HG02852 (cell line): ENCODE measurements around the gene ZNF69.
"Not testable (repeated sequence)": the region's sequence is repeated elsewhere in the genome, so short reads cannot be mapped to it uniquely, and the experiment has no call there.

ENCODE experiments used
- ATAC-seq: cut with Tn5 transposase; IDR thresholded peaks from one replicate; pipeline ENCODE4 v1.9.1; 2021; ENCODE audit warnings: mild to moderate bottlenecking, moderate library complexity; ENCODE audit not compliant: unreplicated experiment

Gene ZNF69

DNA sequence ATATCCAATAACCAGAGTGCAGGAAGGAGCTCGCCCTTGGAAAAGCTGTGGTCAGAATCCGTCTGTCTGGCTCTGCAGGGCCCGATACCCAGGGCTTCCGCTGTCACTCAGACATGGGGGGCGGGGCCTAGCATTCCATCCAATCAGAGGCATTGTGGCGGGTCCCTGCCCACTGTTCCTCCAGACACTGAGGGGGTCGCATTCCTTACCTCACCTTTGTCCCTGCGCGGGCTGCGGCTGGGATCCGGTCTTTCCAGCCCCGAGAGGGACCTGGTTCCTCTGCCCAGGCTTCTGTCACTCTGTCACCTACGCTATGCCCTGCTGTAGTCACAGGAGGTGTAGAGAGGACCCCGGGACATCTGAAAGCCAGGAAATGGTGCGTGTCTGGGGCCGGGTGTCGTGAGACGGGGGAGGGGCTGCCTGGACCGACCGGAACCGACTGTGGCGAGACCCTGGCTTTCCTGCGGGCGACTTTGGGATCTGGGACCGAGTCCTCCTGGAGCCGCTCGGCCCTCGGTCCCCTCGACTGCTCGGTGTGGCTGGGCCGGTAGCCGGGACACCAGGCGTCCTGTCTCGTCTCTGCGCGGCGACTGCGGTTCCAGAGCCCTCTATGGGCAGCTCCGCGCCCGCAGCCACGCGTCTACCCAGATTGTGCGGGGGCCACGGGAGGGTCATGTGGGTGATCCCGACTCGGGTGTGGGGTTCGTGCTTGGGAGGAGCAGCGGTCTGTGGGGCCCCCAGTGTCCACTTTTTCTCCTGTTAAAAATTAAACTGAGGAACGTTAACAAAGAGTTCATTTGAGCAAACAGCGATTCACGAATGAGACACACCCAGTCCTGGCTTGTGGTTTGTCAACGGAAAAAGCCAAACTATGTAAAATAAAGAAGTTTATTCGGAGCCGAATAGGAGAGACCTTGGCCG lies at the start of gene ZNF69:
Gene ZNF69, plus strand, starts transcription at position 172 of the 921 bp plus-strand sequence. Its CDS starts 142 bp downstream, at position 314.
- no peak for ATAC-seq

DNA sequence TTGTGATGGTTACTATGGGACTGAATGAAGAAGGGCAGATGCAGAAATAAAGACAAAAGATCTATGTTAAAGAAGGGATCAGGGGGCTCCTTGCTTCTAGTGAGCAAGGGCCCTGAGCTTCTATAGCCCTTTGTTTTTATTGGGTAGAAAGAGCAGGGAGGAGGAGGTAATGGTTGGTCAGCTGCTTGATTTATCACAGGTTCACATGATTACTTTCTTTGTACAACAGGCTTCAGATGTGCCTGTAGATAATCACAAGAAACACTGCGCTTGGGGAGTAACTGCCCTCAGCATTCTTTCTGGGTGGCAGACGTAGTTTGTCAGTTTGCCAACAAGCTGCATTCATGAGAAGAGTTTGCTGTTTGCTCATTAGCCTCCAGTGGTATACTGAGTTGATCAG lies 43.9 kb upstream of the ZNF69 start:
- no peak for ATAC-seq

GRCh38 chr19:11847615-11848014 lies 40.0 kb upstream of the ZNF69 start:
- not testable (repeated sequence) for ATAC-seq

DNA sequence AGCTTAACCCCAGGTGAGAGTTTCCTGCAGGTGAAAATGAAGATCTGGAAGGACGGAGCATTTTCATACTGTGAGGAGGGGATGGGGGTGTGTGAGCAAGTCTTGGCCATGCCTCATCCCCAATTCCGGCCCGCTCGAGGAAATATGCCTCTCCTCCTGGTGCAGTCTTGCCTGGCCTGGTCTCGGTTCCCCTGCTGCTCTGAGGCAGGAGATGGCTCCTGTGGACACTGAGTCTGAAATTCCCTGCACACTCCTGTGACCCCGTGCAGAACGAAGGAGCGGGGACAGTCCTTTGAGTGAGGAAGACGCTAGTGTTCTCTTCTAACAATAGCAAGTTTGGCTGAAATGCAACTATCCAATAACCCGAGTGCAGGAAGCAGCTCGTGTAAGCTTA lies 39.4 kb upstream of the ZNF69 start:
- no peak for ATAC-seq

DNA sequence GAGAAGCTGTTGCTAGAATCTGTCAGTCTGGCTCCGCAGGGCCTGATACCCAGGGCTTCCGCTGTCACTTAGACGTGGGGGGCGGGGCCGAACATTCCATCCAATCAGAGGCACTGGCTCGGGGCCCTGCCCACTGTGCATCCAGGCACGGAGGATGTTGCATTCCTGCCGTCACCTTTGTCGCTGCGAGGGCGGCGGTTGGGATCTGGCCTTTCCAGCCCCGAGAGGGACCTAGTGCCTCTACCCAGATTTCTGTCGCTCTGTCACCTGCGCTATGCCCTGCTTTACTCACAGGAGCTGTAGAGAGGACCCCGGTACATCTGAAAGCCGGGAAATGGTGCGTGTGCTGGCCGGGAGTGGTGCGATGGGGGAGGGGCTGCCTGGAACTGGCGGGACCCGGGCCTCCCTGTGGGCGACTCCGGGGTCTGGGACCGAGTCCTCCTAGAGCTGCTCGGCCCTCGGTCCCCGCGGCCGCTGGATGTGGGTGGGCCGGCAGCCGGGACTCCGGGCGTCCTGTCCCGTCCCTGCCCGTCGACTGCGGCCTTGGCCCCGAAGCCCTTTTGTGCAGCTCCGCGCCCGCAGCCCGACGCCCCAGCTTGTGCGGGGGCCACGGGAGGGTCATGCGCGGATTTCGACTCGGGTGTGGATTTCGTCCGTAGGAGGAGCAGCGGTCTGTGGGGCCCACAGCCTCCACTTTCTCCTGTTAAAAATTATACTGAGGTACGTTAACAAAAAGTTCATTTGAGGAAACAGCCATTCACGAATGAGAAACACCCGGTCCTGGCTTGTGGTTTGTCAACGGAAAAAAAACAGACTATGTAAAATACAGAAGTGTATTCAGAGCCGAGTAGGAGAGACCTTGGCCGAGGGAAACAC lies 38.8 kb upstream of the ZNF69 start, which contains the start of gene ZNF439:
Gene ZNF439, plus strand, starts transcription at position 133 of the 876 bp plus-strand sequence. Its CDS starts 142 bp downstream, at position 275.
- peak; percentile 93 for ATAC-seq

DNA sequence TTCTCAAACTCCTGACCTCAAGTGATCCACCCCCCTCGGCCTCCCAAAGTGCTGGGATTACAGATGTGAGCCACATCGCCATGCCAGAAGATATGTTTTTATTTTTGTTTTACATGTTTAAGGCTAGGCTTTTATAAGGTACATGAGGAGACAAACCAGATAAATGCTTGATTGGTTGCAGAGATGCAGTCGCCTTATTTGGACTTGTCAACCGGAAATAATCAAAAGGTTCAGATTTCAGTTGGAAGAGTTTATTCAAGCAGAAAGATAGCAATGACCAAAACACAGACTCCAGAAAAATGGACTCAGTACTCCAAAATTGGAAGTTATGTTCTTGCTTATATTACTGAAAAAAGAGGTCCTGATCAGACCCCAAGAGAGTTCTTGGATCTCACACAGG lies 37.3 kb upstream of the ZNF69 start:
- ATAC-seq, result not testable (repeated sequence)

GRCh38 chr19:11853358-11853757 lies 34.2 kb upstream of the ZNF69 start:
- ATAC-seq, result no peak

- no peak for ATAC-seq
These were observed 30.9 kb upstream of the ZNF69 start for GRCh38 chr19:11856596-11857250.

GRCh38 chr19:11860721-11861120 lies 26.9 kb upstream of the ZNF69 start:
- no peak for ATAC-seq

DNA sequence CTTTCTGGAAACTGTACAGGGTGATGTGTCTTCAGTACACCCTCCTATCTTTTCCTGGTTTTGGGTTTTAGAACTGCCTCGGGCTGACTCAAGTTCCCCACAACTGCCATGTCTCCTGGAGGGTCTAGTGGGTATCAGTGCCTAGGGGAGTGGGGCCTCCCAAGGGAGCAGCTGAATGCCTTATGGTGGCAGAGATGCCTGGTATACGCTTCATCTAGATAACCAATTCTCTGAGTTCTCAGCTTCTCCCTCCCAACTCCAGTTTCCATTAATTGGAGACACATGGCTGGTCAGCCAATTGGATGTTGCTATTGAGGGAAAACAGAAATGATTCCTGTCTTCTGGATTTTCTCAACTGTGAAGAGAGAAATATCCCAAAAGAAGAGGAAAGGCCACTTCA lies 26.3 kb upstream of the ZNF69 start:
- no peak for ATAC-seq

DNA sequence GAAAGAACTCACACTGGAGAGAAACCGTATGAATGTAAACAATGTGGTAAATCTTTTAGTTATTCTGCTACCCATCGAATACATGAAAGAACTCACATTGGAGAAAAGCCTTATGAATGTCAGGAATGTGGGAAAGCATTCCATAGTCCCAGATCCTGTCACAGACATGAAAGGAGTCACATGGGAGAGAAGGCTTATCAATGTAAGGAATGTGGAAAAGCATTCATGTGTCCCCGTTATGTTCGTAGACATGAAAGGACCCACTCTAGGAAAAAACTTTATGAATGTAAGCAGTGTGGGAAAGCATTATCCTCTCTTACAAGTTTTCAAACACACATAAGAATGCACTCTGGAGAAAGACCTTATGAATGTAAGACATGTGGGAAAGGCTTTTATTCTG lies 19.8 kb upstream of the ZNF69 start:
- not testable (repeated sequence) for ATAC-seq

DNA sequence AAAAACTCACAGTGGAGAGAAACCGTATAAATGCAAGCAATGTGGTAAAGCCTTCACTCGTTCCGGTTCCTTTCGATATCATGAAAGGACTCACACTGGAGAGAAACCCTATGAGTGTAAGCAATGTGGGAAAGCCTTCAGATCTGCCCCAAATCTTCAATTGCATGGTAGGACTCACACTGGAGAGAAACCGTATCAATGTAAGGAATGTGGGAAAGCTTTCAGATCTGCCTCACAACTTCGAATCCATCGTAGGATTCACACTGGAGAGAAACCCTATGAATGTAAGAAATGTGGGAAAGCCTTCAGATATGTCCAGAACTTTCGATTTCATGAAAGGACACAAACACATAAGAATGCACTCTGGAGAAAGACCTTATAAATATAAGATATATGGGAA lies 19.4 kb upstream of the ZNF69 start:
- no peak for ATAC-seq

DNA sequence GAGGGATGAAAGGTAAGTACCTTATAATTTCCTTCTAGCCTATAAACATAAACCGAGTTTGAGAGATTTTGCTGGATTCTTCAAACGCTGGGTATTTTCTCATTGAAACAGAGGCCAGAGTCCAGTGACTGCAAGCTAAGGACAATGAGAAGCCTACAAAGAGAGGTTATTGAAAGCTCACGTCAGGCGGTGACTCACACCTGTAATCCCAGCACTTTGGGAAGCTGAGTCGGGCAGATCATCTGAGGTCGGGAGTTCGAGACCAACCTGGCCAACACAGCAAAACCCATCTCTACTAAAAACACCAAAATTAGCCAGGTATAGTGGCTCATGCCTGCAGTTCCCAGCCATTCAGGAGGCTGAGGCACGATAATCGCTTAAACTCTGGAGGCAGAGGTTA lies 15.0 kb upstream of the ZNF69 start:
- ATAC-seq, result no peak

GRCh38 chr19:11873762-11874161 lies 13.8 kb upstream of the ZNF69 start:
- ATAC-seq, result no peak

DNA sequence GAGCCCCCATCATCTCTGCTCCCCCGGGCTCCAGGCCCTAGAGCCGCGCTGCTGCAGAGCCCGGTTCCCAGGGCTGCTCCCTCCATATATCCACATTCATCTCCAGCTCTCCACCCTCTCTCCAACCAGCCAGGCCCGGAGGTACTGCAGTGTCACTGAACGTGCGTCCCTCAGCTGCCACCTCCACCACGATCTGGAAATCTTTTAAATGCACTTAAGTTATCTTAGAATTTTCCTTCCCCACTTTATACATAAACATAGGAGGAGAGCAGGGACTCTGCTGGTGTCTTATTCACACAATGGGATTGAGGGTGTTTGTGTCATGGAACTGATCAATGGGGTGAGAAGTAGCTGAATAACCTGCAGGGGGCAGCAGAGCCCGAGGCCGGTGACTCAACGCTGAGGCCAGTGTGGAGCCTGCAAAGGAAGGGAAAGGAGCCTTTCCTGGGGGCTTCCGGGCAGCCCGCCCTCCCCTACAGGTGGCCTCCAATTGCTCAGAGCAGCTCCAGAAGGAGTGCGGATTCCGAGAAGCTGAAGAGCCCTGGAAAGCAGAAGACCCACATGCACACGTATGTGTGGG lies 7.8 kb upstream of the ZNF69 start:
- not testable (repeated sequence) for ATAC-seq

DNA sequence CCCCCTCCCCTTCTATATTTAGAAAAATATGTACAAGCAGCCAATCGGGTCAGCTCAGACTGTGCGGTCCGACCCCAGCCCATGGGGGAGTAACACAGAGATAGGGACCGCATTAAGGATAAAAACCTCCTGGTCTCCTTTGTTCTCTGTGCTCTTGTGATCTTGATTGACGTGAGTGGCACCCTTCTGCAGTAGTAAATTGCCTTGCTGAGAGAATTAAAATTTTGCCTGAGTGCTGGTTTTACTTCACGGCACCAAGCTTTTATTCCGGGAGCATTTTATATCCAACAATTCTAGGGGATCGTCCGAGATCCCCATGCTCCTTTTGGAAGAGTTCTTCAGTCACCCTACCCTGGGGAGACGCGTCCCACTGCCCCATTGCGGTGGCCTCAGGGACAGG lies 7.0 kb upstream of the ZNF69 start:
- no peak for ATAC-seq

GRCh38 chr19:11881151-11881800 lies 6.3 kb upstream of the ZNF69 start:
- no peak for ATAC-seq

DNA sequence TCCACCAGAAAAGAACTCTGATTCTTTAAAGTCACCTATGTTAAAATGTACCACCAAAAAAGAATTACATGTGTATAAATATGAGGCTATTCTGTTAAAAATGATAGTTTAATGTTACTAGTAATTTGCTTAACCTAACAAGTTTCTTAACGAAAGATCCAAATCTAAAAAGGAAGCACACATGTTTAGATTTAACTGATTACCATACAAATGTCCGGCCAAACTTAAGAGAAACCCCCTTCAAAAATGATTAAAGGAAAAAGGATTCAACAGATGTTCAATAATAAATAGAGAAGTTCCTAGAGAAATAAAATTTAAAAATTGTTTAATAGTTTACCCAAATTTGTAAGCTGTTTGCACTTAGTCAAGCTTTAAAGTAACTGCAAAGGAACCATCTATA lies 5.0 kb upstream of the ZNF69 start:
- no peak for ATAC-seq

- ATAC-seq, result no peak
These were observed 360 bp upstream of the ZNF69 start for GRCh38 chr19:11887234-11887610.

DNA sequence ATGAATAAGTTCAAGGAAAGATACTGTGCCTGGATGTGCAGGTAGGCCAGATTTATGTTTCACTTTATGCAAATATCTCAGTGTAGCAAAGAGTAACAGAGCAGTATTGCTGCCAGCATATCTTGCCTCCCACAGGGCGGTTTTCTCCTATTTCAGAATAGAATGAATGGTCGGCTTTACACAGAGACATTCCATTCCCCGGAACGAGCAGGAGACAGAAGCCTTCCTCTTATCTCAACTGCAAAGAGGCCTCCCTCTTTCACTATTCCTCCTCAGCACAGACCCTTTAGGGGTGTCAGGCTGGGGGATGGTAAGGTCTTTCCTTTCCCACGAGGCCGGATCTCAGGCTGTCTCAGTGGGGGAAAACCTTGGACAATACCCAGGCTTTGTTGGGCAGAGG lies 2.3 kb downstream of the ZNF69 start:
- ATAC-seq, result not testable (repeated sequence)
